H1 (cell line): Measurements from ENCODE around the gene TRIM5.

Experiments used
- CEBPB ChIP-seq: IDR thresholded peaks from 2 replicates; pipeline ENCODE4 v1.6.1; 2012; ENCODE audit warnings: low read depth, low read length
- EGR1 ChIP-seq: IDR thresholded peaks from 2 replicates; pipeline ENCODE4 v1.6.1; 2011; ENCODE audit warnings: low read depth, low read length, borderline replicate concordance
- FOSL1 ChIP-seq: IDR thresholded peaks from 2 replicates; pipeline ENCODE4 v1.6.1; 2011; ENCODE audit warnings: mild to moderate bottlenecking, low read depth, low read length, moderate library complexity; ENCODE audit not compliant: insufficient read depth
- GABPA ChIP-seq: IDR thresholded peaks from 2 replicates; pipeline ENCODE4 v1.6.1; 2011; ENCODE audit warnings: mild to moderate bottlenecking, low read length, moderate library complexity, borderline replicate concordance; ENCODE audit not compliant: insufficient read depth
- POLR2AphosphoS5 ChIP-seq: IDR thresholded peaks from 2 replicates; pipeline ENCODE4 v1.6.1; 2011; ENCODE audit warnings: low read depth, low read length
- RBBP5 ChIP-seq: IDR thresholded peaks from 2 replicates; pipeline ENCODE4 v1.7.1; 2012; ENCODE audit warnings: low read depth, mild to moderate bottlenecking, inconsistent platforms, low read length, moderate library complexity, borderline replicate concordance
- SIN3A ChIP-seq, 2 experiments: IDR thresholded peaks in 1 of 2; conservative IDR thresholded peaks in 1 of 2; 2 replicates each; pipeline ENCODE4 v1.6.1; 2011 to 2012; ENCODE audit warnings: low read length in 2 of 2, improper control_type of control experiment in 1 of 2, low read depth in 1 of 2, mild to moderate bottlenecking in 1 of 2
- SP4 ChIP-seq: IDR thresholded peaks from 2 replicates; pipeline ENCODE4 v1.6.1; 2012; ENCODE audit warnings: low read length, inconsistent platforms
- TCF12 ChIP-seq: IDR thresholded peaks from 2 replicates; pipeline ENCODE4 v1.6.1; 2011; ENCODE audit warnings: low read depth, mild to moderate bottlenecking, low read length
- YY1 ChIP-seq: IDR thresholded peaks from 2 replicates; pipeline ENCODE4 v1.6.1; 2011; ENCODE audit warnings: low read depth, mild to moderate bottlenecking, low read length
- TF ChIP-seq, protein P1 (sequence below), 3 experiments: IDR thresholded peaks; 1 replicate in 2 of 3; 2 replicates in 1 of 3; pipeline versions ENCODE4 v1.5.1 to v1.6.1; 2011; ENCODE audit warnings: low read length in 3 of 3, mild to moderate bottlenecking in 3 of 3, inconsistent platforms in 2 of 3, low read depth in 1 of 3, moderate library complexity in 1 of 3; ENCODE audit not compliant: insufficient read depth in 1 of 3; ENCODE audit errors: control extremely low read depth in 1 of 3

DNA sequence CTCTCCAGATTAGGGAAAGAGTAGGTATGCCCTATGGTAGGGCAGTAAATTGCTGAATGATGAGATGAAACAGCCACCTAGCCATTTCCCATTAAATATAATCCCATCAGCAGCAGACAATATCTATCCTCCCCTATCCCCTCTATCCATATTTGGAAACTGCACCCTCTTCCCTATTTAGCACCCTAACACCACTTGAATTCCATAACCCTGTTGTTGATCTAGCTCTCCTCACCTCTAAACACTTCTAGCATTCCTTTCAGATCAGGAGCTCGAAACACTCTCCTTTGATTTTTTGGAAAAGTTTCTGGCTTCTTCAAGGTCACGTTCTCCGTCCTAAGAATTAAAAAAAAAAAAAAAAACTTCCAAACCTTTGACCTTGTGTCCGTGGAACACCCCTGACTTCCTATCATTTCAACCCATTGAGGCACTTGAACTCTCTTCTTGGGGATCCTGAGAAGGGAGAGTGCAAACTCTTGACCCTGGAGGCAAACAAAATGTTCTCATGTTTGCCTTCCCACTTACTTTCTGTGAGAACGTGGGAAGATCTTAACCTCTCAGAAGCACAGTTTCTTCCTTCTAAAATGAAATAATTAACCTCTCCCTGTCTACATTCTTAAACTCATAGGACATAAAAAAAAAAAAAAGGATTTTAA is 19.0 kb downstream of the TRIM5 start:
- TF ChIP-seq FOSL1 (no peak), YY1 (no peak), POLR2AphosphoS5 (no peak), RBBP5 (no peak), SP4 (no peak), TCF12 (no peak), GABPA (no peak), SIN3A (conservative IDR thresholded peaks at IDR 0.05 in 1 of 2, IDR thresholded peaks at IDR 0.05 in 1 of 2; ENCODE audit: low read depth in 1 of 2, low read length in 2 of 2) (no peak), CEBPB (no peak), EGR1 (no peak)
- TF ChIP-seq, protein P1, sequence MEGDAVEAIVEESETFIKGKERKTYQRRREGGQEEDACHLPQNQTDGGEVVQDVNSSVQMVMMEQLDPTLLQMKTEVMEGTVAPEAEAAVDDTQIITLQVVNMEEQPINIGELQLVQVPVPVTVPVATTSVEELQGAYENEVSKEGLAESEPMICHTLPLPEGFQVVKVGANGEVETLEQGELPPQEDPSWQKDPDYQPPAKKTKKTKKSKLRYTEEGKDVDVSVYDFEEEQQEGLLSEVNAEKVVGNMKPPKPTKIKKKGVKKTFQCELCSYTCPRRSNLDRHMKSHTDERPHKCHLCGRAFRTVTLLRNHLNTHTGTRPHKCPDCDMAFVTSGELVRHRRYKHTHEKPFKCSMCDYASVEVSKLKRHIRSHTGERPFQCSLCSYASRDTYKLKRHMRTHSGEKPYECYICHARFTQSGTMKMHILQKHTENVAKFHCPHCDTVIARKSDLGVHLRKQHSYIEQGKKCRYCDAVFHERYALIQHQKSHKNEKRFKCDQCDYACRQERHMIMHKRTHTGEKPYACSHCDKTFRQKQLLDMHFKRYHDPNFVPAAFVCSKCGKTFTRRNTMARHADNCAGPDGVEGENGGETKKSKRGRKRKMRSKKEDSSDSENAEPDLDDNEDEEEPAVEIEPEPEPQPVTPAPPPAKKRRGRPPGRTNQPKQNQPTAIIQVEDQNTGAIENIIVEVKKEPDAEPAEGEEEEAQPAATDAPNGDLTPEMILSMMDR (IDR thresholded peaks at IDR 0.05; ENCODE audit: control extremely low read depth in 1 of 3, insufficient read depth in 1 of 3, low read depth in 1 of 3, low read length in 3 of 3), result no peak
